Liver (tissue), 3 donors: Measurements from ENCODE around the gene ASAP2.

Experiments used
- CTCF ChIP-seq: fragments of 150-350 bp; IDR thresholded peaks from 2 replicates; pipeline ENCODE4 v1.5.1; 2017; ENCODE audit warnings: improper control_type of control experiment, low read depth, low read length; ENCODE audit not compliant: missing input control
- MAX ChIP-seq: IDR thresholded peaks from 2 replicates; pipeline ENCODE4 v1.6.1; 2016; ENCODE audit warnings: antibody characterized with exemption
- RAD21 ChIP-seq, 2 donors: IDR thresholded peaks; 2 replicates each; pipeline ENCODE4 v1.6.1; 2016; ENCODE audit warnings: antibody characterized with exemption in 2 of 2, mild to moderate bottlenecking in 2 of 2
- REST ChIP-seq: IDR thresholded peaks from 2 replicates; pipeline ENCODE4 v1.6.1; 2016; ENCODE audit warnings: antibody characterized with exemption, mild to moderate bottlenecking
- SP1 ChIP-seq: IDR thresholded peaks from 2 replicates; pipeline ENCODE4 v1.6.1; 2018; ENCODE audit warnings: antibody characterized with exemption, mild to moderate bottlenecking
- YY1 ChIP-seq: IDR thresholded peaks from 2 replicates; pipeline ENCODE4 v1.6.1; 2016; ENCODE audit warnings: antibody characterized with exemption, mild to moderate bottlenecking
- ZBTB33 ChIP-seq: IDR thresholded peaks from 2 replicates; pipeline ENCODE4 v1.6.1; 2016; ENCODE audit warnings: antibody characterized with exemption
- donor health status: healthy.
- donor health status: healthy.

- TF ChIP-seq MAX (no peak), CTCF (no peak), YY1 (no peak), RAD21 (IDR thresholded peaks at IDR 0.05) (no peak), SP1 (no peak), ZBTB33 (no peak), REST (no peak)
These were observed 70.4 kb downstream of the ASAP2 start for GRCh38 chr2:9276901-9277451.
